ENCODE results near the gene LRRC9. TPM values are rescaled to one million over a fixed set of nuclear protein-coding genes. Genes with fewer than 3 reads are reported as not detected.
"Not testable (repeated sequence)": the region's sequence is repeated elsewhere in the genome, so short reads cannot be mapped to it uniquely, and the experiment has no call there.

LRRC9 gene
- total RNA-seq, 4 donors from 2014 or later: not detected

DNA sequence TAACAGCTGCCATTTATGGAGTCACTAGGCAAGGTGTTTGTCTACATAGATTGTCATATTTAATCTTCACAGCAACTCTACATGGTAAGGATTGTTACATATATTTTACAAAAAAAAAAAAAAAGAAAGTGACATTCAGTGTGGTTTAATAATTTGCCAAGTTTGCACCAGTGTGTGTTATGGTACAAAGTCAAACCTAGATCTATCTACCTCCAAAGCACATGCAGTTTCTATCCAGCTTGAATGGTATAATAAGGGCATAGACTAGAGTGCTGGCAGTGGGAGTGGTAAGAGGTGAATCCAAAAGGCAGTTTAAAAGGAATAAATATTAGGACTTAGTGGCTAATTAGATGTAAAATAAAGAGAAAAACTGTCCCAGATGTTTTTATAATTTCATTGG lies 105.6 kb downstream of the LRRC9 start:
- TF ChIP-seq, protein P1, sequence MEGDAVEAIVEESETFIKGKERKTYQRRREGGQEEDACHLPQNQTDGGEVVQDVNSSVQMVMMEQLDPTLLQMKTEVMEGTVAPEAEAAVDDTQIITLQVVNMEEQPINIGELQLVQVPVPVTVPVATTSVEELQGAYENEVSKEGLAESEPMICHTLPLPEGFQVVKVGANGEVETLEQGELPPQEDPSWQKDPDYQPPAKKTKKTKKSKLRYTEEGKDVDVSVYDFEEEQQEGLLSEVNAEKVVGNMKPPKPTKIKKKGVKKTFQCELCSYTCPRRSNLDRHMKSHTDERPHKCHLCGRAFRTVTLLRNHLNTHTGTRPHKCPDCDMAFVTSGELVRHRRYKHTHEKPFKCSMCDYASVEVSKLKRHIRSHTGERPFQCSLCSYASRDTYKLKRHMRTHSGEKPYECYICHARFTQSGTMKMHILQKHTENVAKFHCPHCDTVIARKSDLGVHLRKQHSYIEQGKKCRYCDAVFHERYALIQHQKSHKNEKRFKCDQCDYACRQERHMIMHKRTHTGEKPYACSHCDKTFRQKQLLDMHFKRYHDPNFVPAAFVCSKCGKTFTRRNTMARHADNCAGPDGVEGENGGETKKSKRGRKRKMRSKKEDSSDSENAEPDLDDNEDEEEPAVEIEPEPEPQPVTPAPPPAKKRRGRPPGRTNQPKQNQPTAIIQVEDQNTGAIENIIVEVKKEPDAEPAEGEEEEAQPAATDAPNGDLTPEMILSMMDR (IDR thresholded peaks at IDR 0.05): no peak
- no peak for TF ChIP-seq POLR2A (IDR thresholded peaks at IDR 0.05)

DNA sequence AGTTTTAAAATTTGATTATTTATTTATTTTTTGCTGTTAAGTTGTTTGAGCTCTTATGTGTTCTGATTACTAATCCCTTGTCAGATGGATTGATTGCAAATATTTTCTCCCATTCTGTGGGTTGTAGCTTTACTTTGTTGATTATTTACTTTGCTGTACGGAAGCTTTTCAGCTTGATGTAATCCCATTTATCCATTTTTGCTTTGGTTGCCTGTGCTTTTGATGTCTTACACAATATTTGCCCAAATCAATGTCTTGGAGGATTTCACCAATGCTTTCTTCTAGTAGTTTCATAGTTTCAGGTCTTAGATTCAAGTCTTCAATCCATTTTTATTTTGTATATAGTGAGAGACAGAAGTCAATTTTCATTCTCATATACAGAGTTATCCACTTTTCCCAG lies 115.2 kb downstream of the LRRC9 start:
- WGBS, 2 donors: 32 to 33% methylated on average over 1 of the region's 1 CpG
- no peak overlapping the region for H3K4me3 ChIP-seq
- no peaks in the 10 kb centered on the region for H3K27me3 ChIP-seq
- TF ChIP-seq POLR2A (IDR thresholded peaks at IDR 0.05): no peak
- TF ChIP-seq, protein P1 (IDR thresholded peaks at IDR 0.05): no peak
- no peaks in the 10 kb centered on the region for H3K36me3 ChIP-seq
- intact Hi-C loops (cut with DNase I): no loop called here
- no peaks in the 10 kb centered on the region for H3K4me1 ChIP-seq
- no peak for DNase-seq
- no peak overlapping the region for H3K27ac ChIP-seq
- no peaks in the 10 kb centered on the region for H3K9me3 ChIP-seq

More for the DNA sequence above, 105.6 kb downstream of the LRRC9 start:
- DNase-seq: no peak
- H3K9me3 ChIP-seq: no peaks in the 10 kb centered on the region
- H3K27me3 ChIP-seq: no peaks in the 10 kb centered on the region
- no peaks in the 10 kb centered on the region for H3K36me3 ChIP-seq
- H3K4me3 ChIP-seq: no peak overlapping the region
- no peak overlapping the region for H3K27ac ChIP-seq
- no peaks in the 10 kb centered on the region for H3K4me1 ChIP-seq
- intact Hi-C loops (cut with DNase I): no loop called here

DNA sequence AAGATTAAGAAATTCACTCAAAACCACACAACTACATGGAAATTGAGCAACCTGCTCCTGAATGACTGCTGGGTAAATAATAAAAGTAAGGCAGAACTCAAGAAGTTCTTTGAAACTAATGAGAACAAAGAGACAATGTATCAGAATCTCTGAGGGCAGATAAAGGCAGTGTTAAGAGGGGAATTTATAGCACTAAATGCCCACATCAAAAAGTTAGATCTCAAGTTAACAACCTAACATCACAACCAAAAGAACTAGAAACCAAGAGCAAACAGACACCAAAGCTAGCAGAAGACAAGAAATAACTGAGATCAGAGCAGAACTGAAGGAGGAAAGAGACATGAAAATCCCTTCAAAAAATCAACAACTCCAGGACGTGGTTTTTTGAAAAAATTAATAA lies 128.0 kb downstream of the LRRC9 start:
- H3K36me3 ChIP-seq; H3K9me3 ChIP-seq; H3K27ac ChIP-seq; H3K4me3 ChIP-seq; intact Hi-C loops (cut with DNase I); DNase-seq; H3K27me3 ChIP-seq; H3K4me1 ChIP-seq: not testable (repeated sequence)
- 13 to 24% methylated on average over 1 of the region's 1 CpG for WGBS, 2 donors

DNA sequence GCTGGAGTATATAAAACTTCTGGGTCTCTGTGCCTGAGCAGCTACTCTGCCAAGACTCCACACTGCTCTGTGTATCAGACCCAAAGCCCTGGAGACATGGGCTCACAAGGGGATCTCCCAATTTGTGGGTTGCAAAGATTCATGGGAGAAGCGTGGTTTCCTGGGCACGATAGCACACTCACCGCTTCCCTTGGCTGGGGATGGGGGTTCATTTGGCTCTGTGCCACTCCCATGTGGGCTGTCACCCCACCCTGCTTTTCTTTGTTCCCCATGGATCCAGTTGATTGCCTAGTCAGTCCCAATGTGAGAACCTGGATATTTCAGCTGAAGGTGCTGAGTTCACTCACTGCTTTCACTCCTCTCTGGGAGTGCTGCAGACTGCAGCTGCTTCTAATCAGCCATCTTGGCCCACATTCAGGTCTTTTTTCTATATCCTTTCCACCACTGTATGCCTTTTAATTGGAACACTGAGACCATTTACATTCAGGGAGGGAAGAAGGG lies 131.8 kb downstream of the LRRC9 start:
- Histone ChIP-seq H3K27ac (no peak overlapping the region), H3K27me3 (no peaks in the 10 kb centered on the region), H3K4me3 (no peak overlapping the region), H3K9me3 (no peaks in the 10 kb centered on the region), H3K4me1 (no peaks in the 10 kb centered on the region), H3K36me3 (no peaks in the 10 kb centered on the region)
- TF ChIP-seq, protein P1 (IDR thresholded peaks at IDR 0.05): no peak
- TF ChIP-seq POLR2A (IDR thresholded peaks at IDR 0.05): no peak
- intact Hi-C loops (cut with DNase I): no loop called here
- no peak for DNase-seq
- WGBS, 2 donors: 19 to 62% methylated on average over 3 of the region's 3 CpGs

DNA sequence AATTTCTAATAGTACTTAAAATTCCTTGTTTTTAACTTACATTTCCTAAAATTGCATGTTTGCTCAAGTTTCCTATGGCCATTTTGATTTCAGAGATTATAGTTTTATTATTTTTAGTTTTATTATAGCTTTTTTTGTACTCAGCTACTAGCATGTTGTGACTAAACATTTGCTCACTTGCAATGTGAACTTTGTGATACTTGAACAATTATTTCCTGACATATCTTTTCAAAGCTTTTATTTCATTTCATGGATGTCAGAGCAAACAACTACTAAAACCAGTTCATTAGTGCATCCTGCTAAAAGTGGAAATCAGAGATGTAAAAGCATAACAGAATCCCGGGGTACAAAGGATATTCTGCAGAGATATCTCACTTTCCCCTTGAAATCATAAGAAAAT lies 138.1 kb downstream of the LRRC9 start:
- H3K27me3 ChIP-seq: no peaks in the 10 kb centered on the region
- no peaks in the 10 kb centered on the region for H3K36me3 ChIP-seq
- TF ChIP-seq, protein P1 (IDR thresholded peaks at IDR 0.05): no peak
- no peak for TF ChIP-seq POLR2A (IDR thresholded peaks at IDR 0.05)
- H3K9me3 ChIP-seq: no peaks in the 10 kb centered on the region
- DNase-seq: no peak
- H3K4me3 ChIP-seq: no peak overlapping the region
- 68 to 71% methylated on average over 1 of the region's 1 CpG for WGBS, 2 donors
- H3K4me1 ChIP-seq: no peaks in the 10 kb centered on the region
- H3K27ac ChIP-seq: no peak overlapping the region
- intact Hi-C loops (cut with DNase I): no loop called here

DNA sequence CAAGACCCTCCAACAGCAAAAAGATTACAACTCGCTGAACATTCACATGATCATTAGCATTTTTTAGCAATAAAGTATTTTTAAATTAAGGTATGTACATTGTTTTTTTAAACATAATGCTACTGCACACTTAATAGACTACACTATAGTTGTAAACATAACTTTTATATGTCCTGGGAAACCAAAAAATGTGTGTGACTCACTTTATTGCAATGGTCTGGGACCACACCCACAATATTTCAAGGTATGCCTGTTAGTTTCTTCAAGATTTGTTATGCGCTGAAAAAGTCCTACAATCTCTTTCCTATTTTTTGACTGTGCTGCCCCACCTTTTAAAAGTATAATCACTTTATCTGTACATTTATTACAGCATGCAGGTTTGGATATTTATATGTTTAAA lies 141.4 kb downstream of the LRRC9 start:
- TF ChIP-seq POLR2A (IDR thresholded peaks at IDR 0.05): no peak
- TF ChIP-seq, protein P1 (IDR thresholded peaks at IDR 0.05): no peak
- no peaks in the 10 kb centered on the region for H3K9me3 ChIP-seq
- no peak for DNase-seq
- H3K27me3 ChIP-seq: no peaks in the 10 kb centered on the region
- intact Hi-C loops (cut with DNase I): loop anchor here (5.0 kb wide), 1 partner anchor 126 kb away; no protein-coding TSS in a partner anchor
- no peaks in the 10 kb centered on the region for H3K4me1 ChIP-seq
- H3K4me3 ChIP-seq: no peak overlapping the region
- H3K36me3 ChIP-seq: no peaks in the 10 kb centered on the region
- 71 to 77% methylated on average over 2 of the region's 2 CpGs for WGBS, 2 donors
- H3K27ac ChIP-seq: no peak overlapping the region
